ENCODE measurements around the gene IQCN. TPM values are rescaled to one million over a fixed set of nuclear protein-coding genes. Genes with fewer than 3 reads are reported as not detected.

Gene IQCN
- total and polyA plus RNA-seq, 2 of the 4 experiments (the other 2 are of a cell fraction): 0.18 to 0.67 TPM

GRCh38 chr19:18245297-18245696, 29.0 kb downstream of the IQCN start:
- no peak overlapping the region for H4K5ac ChIP-seq (ENCODE audit: low read depth, low read length)
- no peak overlapping the region for H4K8ac ChIP-seq (ENCODE audit: low read depth in 2 of 2, low read length in 2 of 2)
- no peak for TF ChIP-seq POLR2A (IDR thresholded peaks at IDR 0.05; ENCODE audit: low read depth, low read length)
- TF ChIP-seq RFX5 (IDR thresholded peaks at IDR 0.05; ENCODE audit: low read depth, low read length): no peak
- no peak for TF ChIP-seq FOS (IDR thresholded peaks at IDR 0.05; ENCODE audit: low read depth, low read length)
- TF ChIP-seq NFE2L2 (IDR thresholded peaks at IDR 0.05; ENCODE audit: low read depth, low read length): no peak
- TF ChIP-seq USF2 (IDR thresholded peaks at IDR 0.05; ENCODE audit: low read depth, low read length): no peak
- TF ChIP-seq CHD1 (IDR thresholded peaks at IDR 0.05; ENCODE audit: low read depth, low read length): no peak
- TF ChIP-seq ELK1 (IDR thresholded peaks at IDR 0.05; ENCODE audit: borderline replicate concordance, low read depth, low read length): no peak
- TF ChIP-seq CTCF (conservative IDR thresholded peaks at IDR 0.05; ENCODE audit: low read depth, low read length): no peak
- no peak for TF ChIP-seq MXI1 (IDR thresholded peaks at IDR 0.05; ENCODE audit: borderline replicate concordance, low read depth, low read length)
- no peak for TF ChIP-seq MAZ (IDR thresholded peaks at IDR 0.05; ENCODE audit: borderline replicate concordance, low read depth, low read length)
- TF ChIP-seq SMC3 (IDR thresholded peaks at IDR 0.05; ENCODE audit: low read depth, low read length): no peak
- no peak for TF ChIP-seq RAD21 (IDR thresholded peaks at IDR 0.05; ENCODE audit: low read length)
- TF ChIP-seq MAFK (IDR thresholded peaks at IDR 0.05; ENCODE audit: low read depth, low read length): no peak
- TF ChIP-seq BHLHE40 (IDR thresholded peaks at IDR 0.05; ENCODE audit: low read depth, low read length): no peak
- in situ Hi-C loops (cut with MboI; ENCODE audit: low sequenced_read_pairs) (no loop called here), dilution Hi-C loops (cut with HindIII; ENCODE audit: low sequenced_read_pairs, unreplicated experiment) (no loop called here), intact Hi-C loops (cut with micrococcal nuclease) (no loop called here)
- no peak overlapping the region for H3K4me2 ChIP-seq (ENCODE audit: low read depth, low read length)
- ATAC-seq (ENCODE audit: low read depth) (no peak), DNase-seq (no peak)
- H3K18ac ChIP-seq (ENCODE audit: low read depth, low read length): no peak overlapping the region
- H4K91ac ChIP-seq (ENCODE audit: insufficient read depth, low read depth, low read length): no peak overlapping the region
- H3K27ac ChIP-seq (ENCODE audit: insufficient read depth, low read length): no peak overlapping the region
- no TSS peak for BruUV-seq (replicated peaks)
- no peaks in the 10 kb centered on the region for H3K9me1 ChIP-seq (ENCODE audit: insufficient read depth, low read length)
- H3K9me3 ChIP-seq (ENCODE audit: control insufficient read depth, insufficient read depth, low read length): no peaks in the 10 kb centered on the region
- 56% methylated on average over 5 of the region's 7 CpGs; no CpG with 5 or more reads in 1 of the 2 experiments for WGBS, 2 experiments (ENCODE audit: extremely low coverage in 2 of 2, insufficient read length in 1 of 2)
- H3K36me3 ChIP-seq (ENCODE audit: control insufficient read depth, insufficient read depth, low read length): no peaks in the 10 kb centered on the region
- H2AK9ac ChIP-seq (replicated peaks; ENCODE audit: low read depth, low read length, poor library complexity): no peak overlapping the region
- H2AK5ac ChIP-seq (ENCODE audit: low read depth, low read length): no peak overlapping the region
- H3K23ac ChIP-seq (ENCODE audit: low read depth, low read length): no peak overlapping the region
- ChIA-PET CTCF (no interaction called here), POLR2A (ENCODE audit: unreplicated experiment) (no interaction called here)
- no peaks in the 10 kb centered on the region for H3K4me1 ChIP-seq (ENCODE audit: control insufficient read depth, insufficient read depth, low read length)
- H2BK5ac ChIP-seq (ENCODE audit: low read depth, low read length, poor library complexity, severe bottlenecking): no peak overlapping the region
- H3K14ac ChIP-seq (replicated peaks; ENCODE audit: low read depth, low read length): no peak overlapping the region
- no peak overlapping the region for H2BK120ac ChIP-seq (ENCODE audit: low read depth, low read length)
- no peaks in the 10 kb centered on the region for H4K20me1 ChIP-seq (ENCODE audit: insufficient read depth, low read length)
- no peak overlapping the region for H3K9ac ChIP-seq (ENCODE audit: low read depth, low read length)
- H3K4ac ChIP-seq (ENCODE audit: low read depth, low read length): no peak overlapping the region
- H3K56ac ChIP-seq (ENCODE audit: extremely low read depth, insufficient read depth, low read length): no peak overlapping the region
- no peak overlapping the region for H3K4me3 ChIP-seq (ENCODE audit: insufficient read depth, low read depth, low read length)
- no peak overlapping the region for H2BK15ac ChIP-seq (ENCODE audit: low read depth, low read length)
- no peaks in the 10 kb centered on the region for H3K79me1 ChIP-seq (ENCODE audit: low read depth in 1 of 2, low read length in 2 of 2)
- no peak overlapping the region for H2AFZ ChIP-seq (replicated peaks; ENCODE audit: low read length, poor library complexity)
- peaks cover 8% of the 10 kb centered on the region for H3K27me3 ChIP-seq (ENCODE audit: control insufficient read depth, insufficient read depth, low read length)
- no peak overlapping the region for H2BK20ac ChIP-seq (ENCODE audit: low read depth, low read length)

Measured in IMR-90 (cell line).